Hepatocyte (in vitro differentiated cells): Measurements from ENCODE around the gene OBSCN. TPM values are rescaled to one million over a fixed set of nuclear protein-coding genes. Genes with fewer than 3 reads are reported as not detected.
A peak's percentile ranks its signal among the peaks of the same experiment; 100 is the strongest.

ENCODE experiments used
- DNase-seq: peaks from one replicate; pipeline ENCODE4 v3.0.0-alpha.2; 2016; ENCODE audit warnings: low spot score
- H2AFZ ChIP-seq: fragments of 200-600 bp; sonication (generic); 2 replicates; pipeline ENCODE4 v1.6.0; 2016; ENCODE audit warnings: antibody characterized with exemption, mild to moderate bottlenecking
- H3K27ac ChIP-seq: fragments of 200-600 bp; sonication (generic); 2 replicates; pipeline ENCODE4 v1.5.1; 2016; ENCODE audit warnings: mild to moderate bottlenecking
- H3K27me3 ChIP-seq: fragments of 200-600 bp; sonication (generic); 2 replicates; pipeline ENCODE4 v1.6.1; 2016
- H3K36me3 ChIP-seq: fragments of 200-600 bp; sonication (generic); replicated peaks from 2 replicates; pipeline ENCODE4 v1.5.1; 2016; ENCODE audit warnings: low read depth; ENCODE audit not compliant: insufficient read depth
- H3K4me1 ChIP-seq: fragments of 200-600 bp; sonication (generic); 2 replicates; pipeline ENCODE4 v1.5.1; 2016; ENCODE audit warnings: mild to moderate bottlenecking, moderate library complexity; ENCODE audit not compliant: insufficient read depth
- H3K4me2 ChIP-seq: fragments of 200-600 bp; sonication (generic); 2 replicates; pipeline ENCODE4 v1.6.0; 2016
- H3K4me3 ChIP-seq: fragments of 200-600 bp; sonication (generic); 2 replicates; pipeline ENCODE4 v1.5.1; 2016; ENCODE audit warnings: mild to moderate bottlenecking
- H3K79me2 ChIP-seq: fragments of 200-600 bp; sonication (generic); 2 replicates; pipeline ENCODE4 v1.6.0; 2017; ENCODE audit warnings: mild to moderate bottlenecking
- H3K9me2 ChIP-seq: fragments of 200-600 bp; sonication (generic); replicated peaks from 2 replicates; pipeline ENCODE4 v1.6.0; 2017; ENCODE audit warnings: mild to moderate bottlenecking; ENCODE audit not compliant: insufficient read depth
- H3K9me3 ChIP-seq: fragments of 200-600 bp; sonication (generic); 2 replicates; pipeline ENCODE4 v1.5.1; 2016; ENCODE audit warnings: low read depth, mild to moderate bottlenecking
- H4K20me1 ChIP-seq: fragments of 200-600 bp; sonication (generic); 2 replicates; pipeline ENCODE4 v1.6.0; 2016; ENCODE audit warnings: mild to moderate bottlenecking; ENCODE audit not compliant: insufficient read depth, poor library complexity, severe bottlenecking
- EZH2 ChIP-seq: fragments of 200-600 bp; sonication (generic); IDR thresholded peaks from 2 replicates; pipeline ENCODE4 v1.6.1; 2016; ENCODE audit warnings: antibody characterized with exemption, mild to moderate bottlenecking, borderline replicate concordance
- EZH2phosphoT487 ChIP-seq: fragments of 200-600 bp; sonication (generic); IDR thresholded peaks from one replicate; pipeline ENCODE4 v1.6.1; 2018; ENCODE audit warnings: antibody characterized with exemption, mild to moderate bottlenecking, low read depth, moderate library complexity; ENCODE audit not compliant: unreplicated experiment, severe bottlenecking
- WGBS: methylation state at CpG from one replicate; pipeline ENCODE4 v1.1.6; 2016; ENCODE audit warnings: low lambda C conversion rate; ENCODE audit errors: missing lambda C conversion rate; 5-methylcytosine and 5-hydroxymethylcytosine counted together
- polyA plus RNA-seq: library from polyadenylated mRNA; unstranded; fragments of >200 nt; fragmentation: Nextera tagmentation; extraction: Ambion mirVana; gene quantifications from 2 replicates; pipeline ENCODE4 v1.2.1, GENCODE V29; 2016
- total RNA-seq: library from RNA; depleted of rRNA; stranded (reverse); fragments of >200 nt; gene quantifications from 2 replicates; pipeline ENCODE4 v1.2.3, GENCODE V29; 2014
- TF ChIP-seq, protein P1 (sequence below): fragments of 200-600 bp; sonication (generic); IDR thresholded peaks from 2 replicates; pipeline ENCODE4 v1.5.1; 2016; ENCODE audit warnings: antibody characterized with exemption, mild to moderate bottlenecking; ENCODE audit not compliant: poor library complexity

OBSCN gene
- total and polyA plus RNA-seq, 2 experiments from 2014 or later: 15.0 to 22.4 TPM

DNA sequence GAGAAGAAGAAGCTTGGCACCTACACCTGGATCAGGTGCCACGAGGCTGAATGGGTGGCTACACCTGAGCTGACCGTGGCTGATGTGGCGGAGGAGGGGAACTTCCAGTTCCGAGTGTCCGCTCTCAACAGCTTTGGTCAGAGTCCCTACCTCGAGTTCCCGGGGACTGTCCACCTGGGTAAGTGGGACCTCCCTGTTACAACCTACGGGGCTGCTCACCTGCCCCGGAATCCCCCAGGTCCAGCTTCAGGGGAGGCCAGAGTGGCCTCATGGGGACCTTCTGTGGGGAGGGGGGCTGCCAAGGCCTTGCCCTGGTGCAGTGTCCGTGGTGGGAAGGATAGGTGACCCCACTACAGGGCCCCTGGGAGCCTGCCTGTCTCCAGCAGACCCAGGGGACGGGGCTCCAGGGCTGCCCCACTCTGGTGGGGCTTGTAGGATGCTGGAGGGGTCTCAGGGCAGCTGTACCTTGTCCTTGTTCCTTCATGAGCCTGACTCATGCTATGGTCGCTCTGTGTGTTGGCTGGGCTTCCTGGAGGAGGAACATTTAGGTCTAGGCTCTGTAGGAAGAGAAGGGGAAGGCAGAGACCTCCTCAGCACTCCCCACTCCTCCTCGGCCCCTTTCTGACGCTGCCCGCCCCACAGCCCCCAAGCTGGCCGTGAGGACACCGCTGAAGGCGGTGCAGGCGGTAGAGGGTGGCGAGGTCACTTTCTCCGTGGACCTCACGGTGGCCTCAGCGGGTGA, 7.2 kb downstream of the OBSCN start:
- H3K4me3 ChIP-seq: no peak overlapping the region
- WGBS: 94% methylated on average over 23 of the region's 23 CpGs
- no peaks in the 10 kb centered on the region for H4K20me1 ChIP-seq
- H3K36me3 ChIP-seq: no peaks in the 10 kb centered on the region
- no peaks in the 10 kb centered on the region for H3K9me2 ChIP-seq
- no peaks in the 10 kb centered on the region for H3K9me3 ChIP-seq
- DNase-seq: no peak
- TF ChIP-seq, protein P1, sequence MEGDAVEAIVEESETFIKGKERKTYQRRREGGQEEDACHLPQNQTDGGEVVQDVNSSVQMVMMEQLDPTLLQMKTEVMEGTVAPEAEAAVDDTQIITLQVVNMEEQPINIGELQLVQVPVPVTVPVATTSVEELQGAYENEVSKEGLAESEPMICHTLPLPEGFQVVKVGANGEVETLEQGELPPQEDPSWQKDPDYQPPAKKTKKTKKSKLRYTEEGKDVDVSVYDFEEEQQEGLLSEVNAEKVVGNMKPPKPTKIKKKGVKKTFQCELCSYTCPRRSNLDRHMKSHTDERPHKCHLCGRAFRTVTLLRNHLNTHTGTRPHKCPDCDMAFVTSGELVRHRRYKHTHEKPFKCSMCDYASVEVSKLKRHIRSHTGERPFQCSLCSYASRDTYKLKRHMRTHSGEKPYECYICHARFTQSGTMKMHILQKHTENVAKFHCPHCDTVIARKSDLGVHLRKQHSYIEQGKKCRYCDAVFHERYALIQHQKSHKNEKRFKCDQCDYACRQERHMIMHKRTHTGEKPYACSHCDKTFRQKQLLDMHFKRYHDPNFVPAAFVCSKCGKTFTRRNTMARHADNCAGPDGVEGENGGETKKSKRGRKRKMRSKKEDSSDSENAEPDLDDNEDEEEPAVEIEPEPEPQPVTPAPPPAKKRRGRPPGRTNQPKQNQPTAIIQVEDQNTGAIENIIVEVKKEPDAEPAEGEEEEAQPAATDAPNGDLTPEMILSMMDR: no peak
- TF ChIP-seq EZH2phosphoT487: no peak
- peaks cover 13% of the 10 kb centered on the region for H3K4me1 ChIP-seq
- no peak overlapping the region for H3K27ac ChIP-seq
- no peaks in the 10 kb centered on the region for H3K27me3 ChIP-seq
- H3K79me2 ChIP-seq: no peaks in the 10 kb centered on the region
- H3K4me2 ChIP-seq: peak overlapping the region; percentile 98
- no peak overlapping the region for H2AFZ ChIP-seq

DNA sequence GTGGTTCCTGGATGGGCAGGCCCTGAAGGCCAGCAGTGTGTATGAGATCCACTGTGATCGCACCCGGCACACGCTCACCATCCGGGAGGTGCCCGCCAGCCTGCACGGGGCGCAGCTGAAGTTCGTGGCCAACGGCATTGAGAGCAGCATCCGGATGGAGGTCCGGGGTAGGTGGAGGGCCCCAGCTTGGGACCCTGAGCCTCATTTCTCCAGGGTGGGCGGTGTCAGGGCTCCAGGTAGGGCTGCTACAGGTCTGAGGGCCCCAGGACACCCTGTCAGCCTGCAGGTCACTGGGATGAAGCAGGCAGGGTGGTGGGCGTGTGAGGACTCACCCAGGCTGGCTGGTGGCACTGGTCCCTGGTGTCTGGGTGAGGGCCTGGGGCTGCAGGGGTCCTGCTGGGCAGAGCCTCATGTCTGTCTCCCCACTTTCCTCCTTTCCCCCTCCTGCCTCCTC, 7.8 kb downstream of the OBSCN start:
- 100% methylated on average over 13 of the region's 13 CpGs for WGBS
- no peaks in the 10 kb centered on the region for H3K9me2 ChIP-seq
- H3K27me3 ChIP-seq: no peaks in the 10 kb centered on the region
- no peaks in the 10 kb centered on the region for H4K20me1 ChIP-seq
- TF ChIP-seq EZH2: no peak
- H3K36me3 ChIP-seq: no peaks in the 10 kb centered on the region
- no peak overlapping the region for H3K4me2 ChIP-seq
- DNase-seq: no peak
- no peaks in the 10 kb centered on the region for H3K79me2 ChIP-seq
- no peak overlapping the region for H3K4me3 ChIP-seq
- H3K27ac ChIP-seq: no peak overlapping the region
- H3K4me1 ChIP-seq: peaks cover 9% of the 10 kb centered on the region
- no peaks in the 10 kb centered on the region for H3K9me3 ChIP-seq
- no peak overlapping the region for H2AFZ ChIP-seq

DNA sequence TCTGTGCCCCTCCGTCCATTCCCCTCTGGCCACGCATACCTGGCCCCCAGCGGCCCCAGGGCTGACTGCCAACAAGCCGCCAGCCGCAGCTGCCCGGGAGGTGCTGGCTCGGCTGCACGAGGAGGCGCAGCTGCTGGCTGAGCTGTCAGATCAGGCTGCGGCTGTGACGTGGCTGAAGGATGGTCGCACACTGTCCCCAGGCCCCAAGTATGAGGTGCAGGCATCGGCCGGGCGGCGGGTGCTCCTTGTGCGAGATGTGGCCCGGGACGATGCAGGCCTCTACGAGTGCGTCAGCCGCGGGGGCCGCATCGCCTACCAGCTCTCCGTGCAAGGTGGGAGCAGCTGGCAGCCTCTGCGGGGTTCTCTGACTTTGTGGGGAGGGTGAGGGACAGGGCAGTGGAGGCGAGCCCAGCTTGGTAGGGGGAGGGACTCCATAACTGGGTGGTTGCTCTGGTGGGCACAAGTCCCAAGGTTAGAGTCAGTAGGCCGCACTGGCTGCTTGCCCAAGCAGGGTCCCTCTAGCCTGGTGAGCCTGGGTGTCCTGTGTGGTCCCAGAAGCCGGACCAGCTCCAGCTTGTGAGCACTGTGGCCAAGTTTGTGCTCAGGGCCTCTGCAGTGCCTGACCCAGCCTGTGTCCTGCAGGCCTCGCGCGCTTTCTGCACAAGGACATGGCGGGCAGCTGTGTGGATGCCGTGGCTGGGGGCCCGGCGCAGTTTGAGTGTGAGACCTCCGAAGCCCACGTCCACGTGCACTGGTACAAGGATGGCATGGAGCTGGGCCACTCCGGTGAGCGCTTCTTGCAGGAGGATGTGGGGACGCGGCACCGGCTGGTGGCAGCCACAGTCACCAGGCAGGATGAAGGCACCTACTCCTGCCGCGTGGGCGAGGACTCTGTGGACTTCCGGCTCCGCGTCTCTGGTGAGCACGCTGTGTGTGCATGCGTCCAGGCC, 8.8 kb downstream of the OBSCN start:
- no peak for DNase-seq
- WGBS: 96% methylated on average over 53 of the region's 53 CpGs
- Histone ChIP-seq H3K4me1 (peaks cover 9% of the 10 kb centered on the region), H3K9me3 (no peaks in the 10 kb centered on the region), H4K20me1 (no peaks in the 10 kb centered on the region), H3K4me3 (no peak overlapping the region), H3K36me3 (no peaks in the 10 kb centered on the region), H3K79me2 (no peaks in the 10 kb centered on the region), H3K27me3 (no peaks in the 10 kb centered on the region), H2AFZ (no peak overlapping the region), H3K4me2 (no peak overlapping the region), H3K27ac (no peak overlapping the region), H3K9me2 (no peaks in the 10 kb centered on the region)
- TF ChIP-seq, protein P1: no peak
- TF ChIP-seq EZH2 (no peak), EZH2phosphoT487 (no peak)
